C4-2B (cell line): ENCODE data around the gene SLC25A12.

ENCODE experiments used
- H3K27ac ChIP-seq: fragments of 450-650 bp; 2 replicates; pipeline ENCODE4 v1.5.1; 2017
- ZFX ChIP-seq: fragments of 450-650 bp; IDR thresholded peaks from 2 replicates; pipeline ENCODE4 v1.6.1; 2017
- TF ChIP-seq, protein P1 (sequence below): fragments of 450-650 bp; conservative IDR thresholded peaks from 2 replicates; pipeline ENCODE4 v1.5.1; 2017; ENCODE audit warnings: mild to moderate bottlenecking

Gene SLC25A12

DNA sequence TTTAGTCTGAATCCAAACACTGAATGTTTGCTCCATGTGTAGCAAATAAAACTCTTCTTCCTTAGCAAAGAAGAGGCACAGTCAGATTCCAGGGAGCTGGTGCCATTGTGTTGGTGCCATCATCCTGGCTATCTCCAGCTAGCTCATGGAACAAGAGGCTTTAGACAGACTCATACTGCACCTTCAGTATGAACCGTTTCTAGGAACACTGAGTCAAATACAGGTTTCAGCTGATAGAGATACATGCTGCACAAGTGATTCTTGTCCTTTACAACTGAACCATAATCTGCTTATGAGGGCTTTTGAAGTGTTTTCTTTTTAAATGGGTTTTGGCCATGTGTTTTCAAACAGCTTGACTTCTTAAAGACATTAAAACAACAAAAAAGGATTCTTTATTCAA, 148.9 kb downstream of the SLC25A12 start:
- TF ChIP-seq, protein P1, sequence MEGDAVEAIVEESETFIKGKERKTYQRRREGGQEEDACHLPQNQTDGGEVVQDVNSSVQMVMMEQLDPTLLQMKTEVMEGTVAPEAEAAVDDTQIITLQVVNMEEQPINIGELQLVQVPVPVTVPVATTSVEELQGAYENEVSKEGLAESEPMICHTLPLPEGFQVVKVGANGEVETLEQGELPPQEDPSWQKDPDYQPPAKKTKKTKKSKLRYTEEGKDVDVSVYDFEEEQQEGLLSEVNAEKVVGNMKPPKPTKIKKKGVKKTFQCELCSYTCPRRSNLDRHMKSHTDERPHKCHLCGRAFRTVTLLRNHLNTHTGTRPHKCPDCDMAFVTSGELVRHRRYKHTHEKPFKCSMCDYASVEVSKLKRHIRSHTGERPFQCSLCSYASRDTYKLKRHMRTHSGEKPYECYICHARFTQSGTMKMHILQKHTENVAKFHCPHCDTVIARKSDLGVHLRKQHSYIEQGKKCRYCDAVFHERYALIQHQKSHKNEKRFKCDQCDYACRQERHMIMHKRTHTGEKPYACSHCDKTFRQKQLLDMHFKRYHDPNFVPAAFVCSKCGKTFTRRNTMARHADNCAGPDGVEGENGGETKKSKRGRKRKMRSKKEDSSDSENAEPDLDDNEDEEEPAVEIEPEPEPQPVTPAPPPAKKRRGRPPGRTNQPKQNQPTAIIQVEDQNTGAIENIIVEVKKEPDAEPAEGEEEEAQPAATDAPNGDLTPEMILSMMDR: no peak
- no peak for TF ChIP-seq ZFX
- no peak overlapping the region for H3K27ac ChIP-seq

- H3K27ac ChIP-seq: no peak overlapping the region
- TF ChIP-seq, protein P1: no peak
- no peak for TF ChIP-seq ZFX
Measured at GRCh38 chr2:171742760-171743159, 151.3 kb downstream of the SLC25A12 start.

DNA sequence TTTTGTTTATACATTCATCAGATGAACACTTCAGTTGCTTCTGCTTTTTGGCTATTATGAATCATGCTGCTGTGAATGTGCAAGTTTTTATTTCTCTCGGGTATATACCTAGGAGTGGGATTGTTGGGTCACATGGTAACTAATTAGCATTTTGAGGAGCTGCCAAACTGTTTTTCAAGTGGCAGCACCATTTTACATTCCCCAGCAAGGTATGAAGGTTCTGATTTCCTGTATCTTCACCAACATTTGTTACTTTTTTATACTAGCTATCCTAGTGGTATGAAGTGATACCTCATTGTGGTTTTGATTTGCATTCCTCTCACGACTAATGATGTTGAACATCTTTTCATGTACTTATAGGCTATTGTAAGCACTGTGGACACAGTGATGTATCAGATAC, 152.9 kb downstream of the SLC25A12 start:
- no peak for TF ChIP-seq ZFX
- TF ChIP-seq, protein P1: no peak
- H3K27ac ChIP-seq: no peak overlapping the region

GRCh38 chr2:171735991-171736710, 157.9 kb downstream of the SLC25A12 start:
- TF ChIP-seq, protein P1: no peak
- no peak for TF ChIP-seq ZFX
- H3K27ac ChIP-seq: no peak overlapping the region
